Measurements from ENCODE around the gene TGIF2.
"Not testable (repeated sequence)": the region's sequence is repeated elsewhere in the genome, so short reads cannot be mapped to it uniquely, and the experiment has no call there.

Gene TGIF2

DNA sequence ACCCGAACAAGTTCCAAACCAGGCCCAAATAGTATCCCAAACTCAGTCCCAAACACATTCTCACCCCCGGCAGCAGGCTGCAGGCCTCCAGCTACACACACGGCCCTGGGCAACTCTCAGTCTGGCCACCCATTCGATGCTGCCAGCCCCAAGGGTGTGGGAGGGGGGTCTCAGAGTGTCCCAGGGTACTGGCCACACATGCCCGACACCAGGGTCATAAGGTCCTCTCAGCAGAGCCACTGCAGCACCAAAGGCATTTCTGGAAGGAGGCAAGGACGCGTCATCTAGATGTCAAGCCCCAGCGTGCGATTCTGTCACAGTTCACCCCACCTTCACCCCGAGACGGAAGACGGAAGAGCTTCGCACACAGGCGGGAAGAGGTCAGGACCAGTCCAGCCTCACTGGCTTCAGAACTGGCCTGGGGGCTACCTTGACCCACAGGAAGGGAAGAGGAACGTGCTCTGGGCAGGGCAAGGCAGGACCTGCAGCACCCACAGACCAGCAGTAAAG lies 22.6 kb upstream of the TGIF2 start:
- no peaks in the 10 kb centered on the region for H3K4me1 Mint-ChIP-seq
- no peak overlapping the region for H3K27ac Mint-ChIP-seq (ENCODE audit: low read depth)
- no peaks in the 10 kb centered on the region for H3K36me3 Mint-ChIP-seq (ENCODE audit: insufficient read depth)
- H3K9me3 Mint-ChIP-seq, result no peaks in the 10 kb centered on the region
- no peak overlapping the region for H3K4me3 Mint-ChIP-seq
- no peaks in the 10 kb centered on the region for H3K27me3 Mint-ChIP-seq
- no peak for DNase-seq (ENCODE audit: low spot score in 2 of 2)
- ATAC-seq (replicated peaks; ENCODE audit: extremely low read depth, poor library complexity, severe bottlenecking), result no peak

DNA sequence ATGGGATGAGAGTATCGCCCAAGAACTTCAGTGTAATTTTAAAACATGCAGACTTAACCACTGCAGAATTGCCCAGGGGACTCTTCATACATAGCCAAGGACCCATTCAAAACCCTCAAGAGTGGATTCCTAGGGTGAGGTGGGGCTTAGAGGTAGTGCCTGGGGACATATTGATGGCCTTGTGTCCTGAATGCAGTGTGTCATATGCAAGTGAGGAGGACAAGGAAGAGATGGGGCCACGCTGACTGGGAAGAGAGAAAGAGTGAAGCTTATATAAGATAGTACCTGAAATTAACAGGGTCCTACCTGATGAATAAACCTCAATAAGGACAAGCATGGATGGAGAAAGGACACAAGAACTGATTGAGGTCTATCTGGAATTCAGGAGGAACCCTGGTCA lies 18.1 kb upstream of the TGIF2 start:
- H3K4me3 Mint-ChIP-seq, result no peak overlapping the region
- H3K27me3 Mint-ChIP-seq, result no peaks in the 10 kb centered on the region
- peaks cover 7% of the 10 kb centered on the region for H3K4me1 Mint-ChIP-seq
- no peak for DNase-seq (ENCODE audit: low spot score in 2 of 2)
- no peak for ATAC-seq (replicated peaks; ENCODE audit: extremely low read depth, poor library complexity, severe bottlenecking)
- no peak overlapping the region for H3K27ac Mint-ChIP-seq (ENCODE audit: low read depth)
- peaks cover 1% of the 10 kb centered on the region for H3K36me3 Mint-ChIP-seq (ENCODE audit: insufficient read depth)
- no peaks in the 10 kb centered on the region for H3K9me3 Mint-ChIP-seq

DNA sequence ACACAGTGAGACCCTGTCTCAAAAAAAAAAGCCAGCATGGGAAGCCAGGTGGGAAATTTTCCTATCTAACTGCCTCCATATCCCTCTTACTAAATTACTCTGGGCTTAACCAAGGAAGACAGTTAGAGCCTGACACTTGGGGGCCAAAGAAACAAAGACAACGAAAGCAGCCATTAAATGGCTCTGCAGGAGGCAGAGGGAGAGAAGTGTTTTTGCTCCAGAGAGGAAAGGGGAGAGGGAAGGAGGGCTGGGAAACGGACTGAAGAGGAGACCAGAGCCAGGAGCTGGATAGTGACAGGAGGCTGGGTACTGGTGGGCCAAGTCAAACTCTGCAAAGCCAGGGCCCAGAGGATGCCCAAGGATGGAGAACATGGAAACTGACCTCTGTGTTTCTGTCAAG lies 10.7 kb upstream of the TGIF2 start:
- H3K4me3 Mint-ChIP-seq, result no peak overlapping the region
- ATAC-seq (replicated peaks; ENCODE audit: extremely low read depth, poor library complexity, severe bottlenecking) (no peak), DNase-seq (ENCODE audit: low spot score in 2 of 2) (no peak)
- H3K27ac Mint-ChIP-seq (ENCODE audit: low read depth), result no peak overlapping the region
- H3K27me3 Mint-ChIP-seq, result no peaks in the 10 kb centered on the region
- peaks cover 17% of the 10 kb centered on the region for H3K36me3 Mint-ChIP-seq (ENCODE audit: insufficient read depth)
- peaks cover 5% of the 10 kb centered on the region for H3K9me3 Mint-ChIP-seq
- H3K4me1 Mint-ChIP-seq, result peaks cover 14% of the 10 kb centered on the region

DNA sequence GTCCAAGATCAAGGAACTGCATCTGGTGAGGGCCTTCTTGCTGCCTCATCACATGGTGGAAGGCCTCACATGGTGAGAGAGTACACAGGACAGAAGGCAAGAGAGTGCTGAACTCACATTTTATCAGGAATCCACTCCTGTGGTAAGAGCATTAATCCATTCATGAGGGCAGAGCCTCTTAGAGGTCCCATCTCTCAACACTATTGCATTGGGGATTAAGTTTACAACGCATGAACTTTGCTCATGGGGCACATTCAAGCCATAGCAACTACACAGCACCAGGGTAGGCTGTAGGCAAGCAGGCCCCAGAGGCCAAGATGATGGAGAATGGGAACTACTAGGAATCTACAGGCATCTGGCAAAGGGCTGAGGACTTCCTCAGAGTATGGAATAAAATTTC lies 10.0 kb upstream of the TGIF2 start:
- no peak for ATAC-seq (replicated peaks; ENCODE audit: extremely low read depth, poor library complexity, severe bottlenecking)
- no peaks in the 10 kb centered on the region for H3K27me3 Mint-ChIP-seq
- H3K36me3 Mint-ChIP-seq (ENCODE audit: insufficient read depth), result peaks cover 17% of the 10 kb centered on the region
- H3K4me1 Mint-ChIP-seq, result peaks cover 14% of the 10 kb centered on the region
- peaks cover 5% of the 10 kb centered on the region for H3K9me3 Mint-ChIP-seq
- no peak for DNase-seq (ENCODE audit: low spot score in 2 of 2)
- H3K4me3 Mint-ChIP-seq, result no peak overlapping the region
- H3K27ac Mint-ChIP-seq (ENCODE audit: low read depth), result peak overlapping the region; percentile 68

DNA sequence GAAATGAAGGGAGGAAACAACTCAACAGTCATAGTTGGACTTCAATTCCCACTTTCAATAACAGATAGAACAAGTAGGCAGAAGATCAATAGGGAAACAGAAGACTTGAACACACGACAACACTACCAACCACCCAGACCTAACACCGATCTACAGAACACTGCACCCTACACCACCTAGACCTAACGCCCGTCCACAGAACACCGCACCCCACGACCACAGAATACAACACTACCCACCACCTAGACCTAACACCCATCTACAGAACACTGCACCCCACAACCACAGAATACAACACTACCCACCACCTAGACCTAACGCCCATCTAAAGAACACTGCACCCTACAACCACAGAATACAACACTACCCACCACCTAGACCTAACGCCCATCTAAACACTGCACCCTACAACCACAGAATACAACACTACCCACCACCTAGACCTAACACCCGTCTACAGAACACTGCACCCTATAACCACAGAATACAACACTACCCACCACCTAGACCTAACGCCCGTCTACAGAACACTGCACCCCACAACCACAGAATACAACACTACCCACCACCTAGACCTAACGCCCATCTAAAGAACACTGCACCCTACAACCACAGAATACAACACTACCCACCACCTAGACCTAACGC lies 9.2 kb upstream of the TGIF2 start:
- Mint-ChIP-seq H3K4me3 (peak overlapping the region; percentile 5), H3K27ac (ENCODE audit: low read depth) (peak overlapping the region; percentile 68), H3K4me1 (peaks cover 14% of the 10 kb centered on the region), H3K36me3 (ENCODE audit: insufficient read depth) (peaks cover 17% of the 10 kb centered on the region)
- H3K9me3 Mint-ChIP-seq, H3K27me3 Mint-ChIP-seq: not testable (repeated sequence)
- DNase-seq (ENCODE audit: low spot score in 2 of 2) (peak in 1 of 2 donors; percentile 57), ATAC-seq (replicated peaks; ENCODE audit: extremely low read depth, poor library complexity, severe bottlenecking) (peak; percentile 68)

DNA sequence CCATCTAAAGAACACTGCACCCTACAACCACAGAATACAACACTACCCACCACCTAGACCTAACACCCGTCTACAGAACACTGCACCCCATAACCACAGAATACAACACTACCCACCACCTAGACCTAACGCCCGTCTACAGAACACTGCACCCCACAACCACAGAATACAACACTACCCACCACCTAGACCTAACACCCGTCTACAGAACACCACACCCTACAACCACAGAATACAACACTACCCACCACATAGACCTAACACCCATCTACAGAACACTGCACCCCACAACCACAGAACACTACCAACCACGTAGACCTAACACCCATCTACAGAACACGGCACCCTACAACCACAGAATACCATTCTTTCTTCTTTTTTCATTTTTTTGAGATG lies 8.7 kb upstream of the TGIF2 start:
- peaks cover 16% of the 10 kb centered on the region for H3K36me3 Mint-ChIP-seq (ENCODE audit: insufficient read depth)
- H3K4me1 Mint-ChIP-seq, result peaks cover 14% of the 10 kb centered on the region
- H3K4me3 Mint-ChIP-seq, result peak overlapping the region; percentile 5
- DNase-seq (ENCODE audit: low spot score in 2 of 2) (peak in 1 of 2 donors; percentile 68), ATAC-seq (replicated peaks; ENCODE audit: extremely low read depth, poor library complexity, severe bottlenecking) (peak; percentile 77)
- H3K9me3 Mint-ChIP-seq, H3K27me3 Mint-ChIP-seq: not testable (repeated sequence)
- peak overlapping the region; percentile 68 for H3K27ac Mint-ChIP-seq (ENCODE audit: low read depth)

DNA sequence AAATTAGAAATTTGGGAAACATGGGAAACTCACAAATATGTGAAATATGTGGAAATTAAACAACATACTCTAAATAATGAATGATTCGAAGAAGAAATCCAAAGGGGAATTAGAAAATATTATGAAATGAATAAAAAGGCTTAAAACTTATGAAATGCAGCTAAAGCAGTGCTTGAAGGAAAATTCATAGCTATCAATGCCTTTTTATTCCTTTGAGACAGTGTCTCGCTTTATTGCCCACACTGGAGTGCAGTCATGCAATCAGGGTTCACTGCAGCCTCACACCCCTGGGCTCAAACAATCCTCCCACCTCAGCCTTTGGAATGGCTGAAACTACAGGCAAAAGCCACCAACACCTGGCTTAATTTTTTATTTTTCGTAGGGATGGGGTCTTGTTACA lies 7.9 kb upstream of the TGIF2 start:
- Mint-ChIP-seq H3K4me3 (no peak overlapping the region), H3K4me1 (peaks cover 14% of the 10 kb centered on the region), H3K36me3 (ENCODE audit: insufficient read depth) (peaks cover 16% of the 10 kb centered on the region), H3K27ac (ENCODE audit: low read depth) (no peak overlapping the region), H3K27me3 (no peaks in the 10 kb centered on the region), H3K9me3 (peaks cover 5% of the 10 kb centered on the region)
- ATAC-seq (replicated peaks; ENCODE audit: extremely low read depth, poor library complexity, severe bottlenecking), result no peak
- no peak for DNase-seq (ENCODE audit: low spot score in 2 of 2)

DNA sequence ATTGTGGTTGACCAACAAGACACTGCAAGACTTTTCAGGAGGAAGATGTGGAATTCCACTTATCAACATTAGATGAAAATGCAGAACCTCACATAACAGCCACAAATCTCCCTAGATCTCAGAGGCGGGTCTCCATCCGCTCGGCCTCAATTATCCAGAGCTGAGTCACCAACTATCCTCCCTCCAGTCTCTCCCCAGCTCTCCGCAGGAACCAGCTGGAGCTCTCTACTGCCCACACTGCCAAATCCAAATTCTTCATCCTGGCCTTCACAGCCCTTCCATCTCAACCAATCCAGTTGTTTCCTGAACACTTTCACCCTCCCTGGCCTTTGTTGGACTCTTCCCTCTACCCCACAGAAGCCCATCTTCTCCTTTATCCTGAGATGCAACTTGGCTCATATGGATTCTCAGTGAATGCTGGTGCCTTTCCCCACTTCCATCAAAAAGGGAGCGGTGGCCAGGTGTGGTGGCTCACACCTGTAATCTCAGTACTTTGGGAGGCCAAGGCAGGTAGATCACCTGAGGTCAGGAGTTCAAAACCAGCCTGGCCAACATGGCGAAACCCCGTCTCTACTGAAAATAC lies 3.5 kb upstream of the TGIF2 start:
- H3K27ac Mint-ChIP-seq (ENCODE audit: low read depth), result no peak overlapping the region
- DNase-seq (ENCODE audit: low spot score in 2 of 2), result no peak

DNA sequence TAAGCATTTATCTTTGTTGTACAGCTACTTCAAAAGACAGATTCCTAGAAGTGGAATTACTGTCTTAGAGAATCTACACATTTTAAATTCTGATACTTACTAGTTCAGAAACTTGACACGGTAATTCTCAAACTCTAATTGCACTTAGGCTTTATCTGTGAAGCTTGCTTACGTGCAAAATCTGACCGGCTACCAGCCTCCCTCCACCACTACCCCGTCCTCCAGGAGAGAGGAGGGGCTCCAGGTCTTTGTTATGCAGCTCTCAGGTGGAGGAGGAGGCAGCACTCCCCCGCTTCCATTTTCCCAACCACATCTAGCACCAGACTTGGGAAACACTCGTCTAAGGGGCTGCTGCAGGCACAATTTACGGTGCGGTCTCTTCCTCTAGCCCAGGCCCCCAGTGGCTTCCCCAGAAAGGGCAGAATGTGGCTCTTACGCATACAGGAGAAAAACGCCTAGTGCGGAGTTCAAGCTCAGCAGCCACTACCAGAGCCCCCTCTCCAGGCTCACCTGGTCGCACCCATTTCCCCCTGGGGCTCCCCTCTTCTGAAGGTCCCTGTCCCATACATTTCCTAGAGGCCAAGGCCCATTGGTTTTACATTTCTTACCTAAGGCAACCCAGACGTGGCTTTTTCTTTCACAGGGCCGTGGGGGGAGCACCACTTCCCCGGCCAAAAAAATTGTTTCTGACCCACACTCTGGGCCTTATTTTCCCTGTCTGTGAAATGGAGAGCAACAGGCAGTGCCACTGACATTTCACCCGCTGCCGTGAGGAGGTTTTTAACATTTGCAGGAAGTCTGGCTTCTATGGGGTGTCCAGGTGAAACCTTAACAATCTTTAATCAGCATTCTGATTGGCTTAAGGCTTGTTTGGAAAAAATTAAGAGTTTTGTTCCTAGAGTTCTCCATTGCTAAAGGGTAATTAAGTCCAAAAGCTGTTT lies 1.6 kb upstream of the TGIF2 start:
- no peak for DNase-seq (ENCODE audit: low spot score in 2 of 2)
- Mint-ChIP-seq H3K4me1 (peaks cover 34% of the 10 kb centered on the region), H3K36me3 (ENCODE audit: insufficient read depth) (peaks cover 25% of the 10 kb centered on the region), H3K4me3 (peak overlapping the region; percentile 84), H3K9me3 (no peaks in the 10 kb centered on the region), H3K27ac (ENCODE audit: low read depth) (peak overlapping the region; percentile 96), H3K27me3 (no peaks in the 10 kb centered on the region)
- ATAC-seq (replicated peaks; ENCODE audit: extremely low read depth, poor library complexity, severe bottlenecking), result no peak

More for the DNA sequence above, 3.5 kb upstream of the TGIF2 start:
- Mint-ChIP-seq H3K4me3 (no peak overlapping the region), H3K36me3 (ENCODE audit: insufficient read depth) (peaks cover 16% of the 10 kb centered on the region), H3K9me3 (no peaks in the 10 kb centered on the region), H3K4me1 (peaks cover 20% of the 10 kb centered on the region), H3K27me3 (no peaks in the 10 kb centered on the region)
- no peak for ATAC-seq (replicated peaks; ENCODE audit: extremely low read depth, poor library complexity, severe bottlenecking)

DNA sequence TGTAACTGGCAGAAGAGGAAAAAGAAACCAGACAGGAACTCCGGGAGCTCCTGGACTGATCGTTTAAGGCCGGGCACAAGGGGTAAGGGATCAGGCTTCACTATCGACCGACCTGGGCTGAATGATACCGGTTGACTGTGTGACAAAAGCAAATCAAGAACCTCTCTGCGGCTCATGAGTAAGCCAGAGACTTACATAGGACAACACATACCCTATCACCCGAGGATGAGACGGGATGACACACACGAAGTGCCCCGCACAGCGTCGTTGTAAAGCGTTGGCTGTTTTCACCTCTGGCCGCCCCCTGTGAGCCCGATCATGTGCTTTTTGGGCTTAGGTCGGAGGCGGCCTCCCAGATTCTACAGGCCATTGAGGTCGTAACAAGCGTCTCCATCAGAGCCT lies 695 bp upstream of the TGIF2 start:
- Mint-ChIP-seq H3K27me3 (no peaks in the 10 kb centered on the region), H3K36me3 (ENCODE audit: insufficient read depth) (peaks cover 24% of the 10 kb centered on the region), H3K27ac (ENCODE audit: low read depth) (peak overlapping the region; percentile 96), H3K4me1 (peaks cover 34% of the 10 kb centered on the region), H3K9me3 (no peaks in the 10 kb centered on the region), H3K4me3 (peak overlapping the region; percentile 84)
- DNase-seq (ENCODE audit: low spot score in 2 of 2), result peak in 1 of 2 donors; percentile 49
- peak; percentile 61 for ATAC-seq (replicated peaks; ENCODE audit: extremely low read depth, poor library complexity, severe bottlenecking)

DNA sequence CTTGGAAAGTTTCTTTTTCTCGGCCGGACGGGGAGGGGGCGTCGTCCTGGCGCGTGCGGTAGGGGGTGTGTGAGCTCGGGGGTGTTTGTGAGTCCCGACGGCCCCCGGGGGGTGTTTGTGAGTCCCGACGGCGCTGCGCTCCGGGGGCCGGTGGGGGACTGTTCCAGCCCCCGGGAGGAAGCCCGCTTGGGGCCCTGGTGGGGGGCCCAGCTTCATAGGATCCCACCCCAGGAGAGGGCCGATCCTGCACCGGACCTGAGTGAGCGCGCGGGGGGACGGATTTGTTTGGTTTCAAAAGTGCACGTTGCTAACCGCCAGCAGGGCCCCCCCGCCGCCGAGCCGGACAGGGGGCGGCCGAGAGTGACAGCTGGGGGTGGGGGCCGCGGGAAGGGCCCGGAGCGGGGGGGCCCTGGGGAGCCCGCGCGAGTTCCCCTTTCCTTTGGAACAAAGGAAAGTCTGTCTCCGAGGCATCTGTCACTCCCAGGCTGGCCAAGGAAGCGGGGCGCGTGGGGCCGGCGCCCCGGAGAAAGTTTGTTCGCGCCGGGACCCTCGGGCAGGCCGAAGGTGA lies 485 bp downstream of the TGIF2 start:
- Mint-ChIP-seq H3K9me3 (no peaks in the 10 kb centered on the region), H3K27ac (ENCODE audit: low read depth) (peak overlapping the region; percentile 73), H3K4me3 (peak overlapping the region; percentile 84), H3K27me3 (no peaks in the 10 kb centered on the region), H3K4me1 (peaks cover 34% of the 10 kb centered on the region), H3K36me3 (ENCODE audit: insufficient read depth) (peaks cover 31% of the 10 kb centered on the region)
- ATAC-seq (replicated peaks; ENCODE audit: extremely low read depth, poor library complexity, severe bottlenecking), result peak; percentile 4
- peak; percentile 29 to 34 for DNase-seq (ENCODE audit: low spot score in 2 of 2)

DNA sequence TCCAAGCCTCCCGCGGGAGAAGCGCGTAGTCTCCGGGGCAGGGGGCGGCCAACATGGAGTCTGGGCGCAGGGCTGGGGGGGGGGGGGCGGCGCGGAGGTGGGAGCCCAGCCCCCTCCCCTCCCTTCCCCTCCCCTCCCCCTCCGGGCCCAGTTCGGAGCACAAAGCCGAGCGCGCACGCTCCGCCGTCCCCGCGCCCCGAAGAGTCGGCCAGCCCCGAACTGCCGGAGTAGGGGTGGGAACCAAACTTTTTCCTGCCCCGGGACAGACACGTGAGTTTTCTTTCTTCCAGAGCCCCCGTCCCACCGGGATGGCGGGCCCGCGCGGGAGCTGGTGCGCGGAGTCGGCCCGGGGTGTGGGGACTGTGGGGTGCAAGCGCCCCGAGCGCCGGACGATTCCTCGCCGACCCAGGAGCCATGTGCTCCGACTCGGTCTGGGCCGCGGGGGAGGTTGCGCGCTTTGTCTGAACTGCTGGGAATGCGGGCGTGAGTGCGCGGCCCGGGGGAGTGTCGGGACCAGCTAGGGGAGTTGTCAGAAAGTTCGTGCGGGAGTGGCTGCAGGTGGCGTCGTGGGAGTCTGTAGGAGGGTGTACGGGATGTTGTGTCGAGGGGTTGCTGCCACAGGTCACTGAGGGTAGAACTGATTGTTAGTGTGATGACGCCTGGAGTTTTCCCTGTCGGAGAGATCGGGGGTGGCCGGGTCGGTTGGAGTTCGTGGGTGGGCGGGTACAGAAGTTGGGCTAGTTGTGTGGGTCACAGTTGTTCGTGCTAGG lies 1.2 kb downstream of the TGIF2 start:
- Mint-ChIP-seq H3K27me3 (no peaks in the 10 kb centered on the region), H3K36me3 (ENCODE audit: insufficient read depth) (peaks cover 35% of the 10 kb centered on the region), H3K4me1 (peaks cover 34% of the 10 kb centered on the region), H3K4me3 (peak overlapping the region; percentile 84), H3K9me3 (no peaks in the 10 kb centered on the region), H3K27ac (ENCODE audit: low read depth) (peak overlapping the region; percentile 93)
- DNase-seq (ENCODE audit: low spot score in 2 of 2), result peak; percentile 27 to 34
- peak; percentile 2 for ATAC-seq (replicated peaks; ENCODE audit: extremely low read depth, poor library complexity, severe bottlenecking)

Measured in central memory CD8-positive, alpha-beta T cell (primary cell).